Measurements from ENCODE around the gene ZBTB18.

- TF ChIP-seq POLR2A (IDR thresholded peaks at IDR 0.05; ENCODE audit: low read length) (no peak), GATA1 (IDR thresholded peaks at IDR 0.05; ENCODE audit: low read depth, low read length) (no peak)
Observed at GRCh38 chr1:244102468-244102867, 51.4 kb downstream of the ZBTB18 start.
